ENCODE measurements around the gene SOX6.

GRCh38 chr11:16341853-16342252 lies 14.5 kb downstream of the SOX6 start:
- TF ChIP-seq CTCF (IDR thresholded peaks at IDR 0.05) (no peak), POLR2A (IDR thresholded peaks at IDR 0.05) (no peak), EP300 (IDR thresholded peaks at IDR 0.05) (no peak)
